ENCODE measurements around the gene RTL9.

Gene RTL9

GRCh38 chrX:110407910-110408545 is 49.4 kb downstream of the RTL9 start:
- peak; percentile 60 for DNase-seq
